Liver (tissue), 9 donors: ENCODE results near the gene ITGAE. TPM values are rescaled to one million over a fixed set of nuclear protein-coding genes. Genes with fewer than 3 reads are reported as not detected.

Experiments used
- DNase-seq: peaks from one replicate; pipeline ENCODE4 v3.0.0-alpha.2; 2017; ENCODE audit warnings: low spot score
- H3K27ac ChIP-seq, 2 donors: one replicate each; pipeline ENCODE4 v1.7.0; 2013; ENCODE audit warnings: inconsistent platforms in 2 of 2, low read length in 2 of 2, control low read depth in 1 of 2, low read depth in 1 of 2, mild to moderate bottlenecking in 1 of 2
- H3K27me3 ChIP-seq, 4 donors: one replicate each; pipeline versions ENCODE4 v1.6.1 to v1.7.0; 2013; ENCODE audit warnings: low read length in 3 of 4, inconsistent platforms in 1 of 4, mild to moderate bottlenecking in 1 of 4, moderate library complexity in 1 of 4; ENCODE audit not compliant: control insufficient read depth in 4 of 4, insufficient read depth in 4 of 4
- H3K36me3 ChIP-seq, 4 donors: one replicate each; pipeline versions ENCODE4 v1.6.1 to v1.7.0; 2013; ENCODE audit warnings: low read length in 3 of 4, mild to moderate bottlenecking in 3 of 4, low read depth in 1 of 4, moderate library complexity in 1 of 4; ENCODE audit not compliant: control insufficient read depth in 4 of 4, insufficient read depth in 3 of 4
- H3K4me1 ChIP-seq, 4 donors: one replicate each; pipeline versions ENCODE4 v1.6.1 to v1.7.0; 2013; ENCODE audit warnings: low read length in 3 of 4, mild to moderate bottlenecking in 3 of 4, moderate library complexity in 1 of 4; ENCODE audit not compliant: control insufficient read depth in 4 of 4, insufficient read depth in 4 of 4
- H3K4me3 ChIP-seq, 3 donors: one replicate each; pipeline versions ENCODE4 v1.6.1 to v1.7.0; 2013; ENCODE audit warnings: low read length in 3 of 3, control low read depth in 1 of 3, low read depth in 1 of 3, mild to moderate bottlenecking in 1 of 3
- H3K9ac ChIP-seq, 2 donors: one replicate each; pipeline ENCODE4 v1.7.0; 2013; ENCODE audit warnings: low read length in 2 of 2, mild to moderate bottlenecking in 2 of 2, moderate library complexity in 2 of 2, control low read depth in 1 of 2, low read depth in 1 of 2
- H3K9me3 ChIP-seq, 4 donors: one replicate each; pipeline versions ENCODE4 v1.6.1 to v1.7.0; 2013; ENCODE audit warnings: low read length in 3 of 4; ENCODE audit not compliant: control insufficient read depth in 4 of 4
- ATF3 ChIP-seq: IDR thresholded peaks from 2 replicates; pipeline ENCODE4 v1.6.1; 2016; ENCODE audit warnings: antibody characterized with exemption
- CTCF ChIP-seq: fragments of 150-350 bp; IDR thresholded peaks from 2 replicates; pipeline ENCODE4 v1.5.1; 2017; ENCODE audit warnings: improper control_type of control experiment, low read depth, low read length; ENCODE audit not compliant: missing input control
- EGR1 ChIP-seq, 2 donors: IDR thresholded peaks; 2 replicates each; pipeline ENCODE4 v1.6.1; 2016 to 2018; ENCODE audit warnings: antibody characterized with exemption in 2 of 2, low read depth in 2 of 2
- FOXA1 ChIP-seq: IDR thresholded peaks from 2 replicates; pipeline ENCODE4 v1.6.1; 2016; ENCODE audit warnings: antibody characterized with exemption
- FOXA2 ChIP-seq: IDR thresholded peaks from 2 replicates; pipeline ENCODE4 v1.6.1; 2016; ENCODE audit warnings: antibody characterized with exemption
- GABPA ChIP-seq, 2 donors: IDR thresholded peaks in 1 of 2; conservative IDR thresholded peaks in 1 of 2; 2 replicates each; pipeline ENCODE4 v1.6.1; 2016; ENCODE audit warnings: antibody characterized with exemption in 2 of 2, mild to moderate bottlenecking in 1 of 2, moderate library complexity in 1 of 2
- HNF4A ChIP-seq, 2 donors: conservative IDR thresholded peaks; 2 replicates each; pipeline ENCODE4 v1.6.1; 2016; ENCODE audit warnings: antibody characterized with exemption in 2 of 2, mild to moderate bottlenecking in 2 of 2
- HNF4G ChIP-seq: IDR thresholded peaks from 2 replicates; pipeline ENCODE4 v1.6.1; 2016; ENCODE audit warnings: antibody characterized with exemption
- JUND ChIP-seq, 2 donors: IDR thresholded peaks; 2 replicates each; pipeline ENCODE4 v1.6.1; 2016; ENCODE audit warnings: antibody characterized with exemption in 2 of 2
- MAX ChIP-seq: IDR thresholded peaks from 2 replicates; pipeline ENCODE4 v1.6.1; 2016; ENCODE audit warnings: antibody characterized with exemption
- NR2F2 ChIP-seq: IDR thresholded peaks from 2 replicates; pipeline ENCODE4 v1.6.1; 2016; ENCODE audit warnings: antibody characterized with exemption
- RAD21 ChIP-seq, 2 donors: IDR thresholded peaks; 2 replicates each; pipeline ENCODE4 v1.6.1; 2016; ENCODE audit warnings: antibody characterized with exemption in 2 of 2, mild to moderate bottlenecking in 2 of 2
- REST ChIP-seq: IDR thresholded peaks from 2 replicates; pipeline ENCODE4 v1.6.1; 2016; ENCODE audit warnings: antibody characterized with exemption, mild to moderate bottlenecking
- RXRA ChIP-seq, 2 donors: IDR thresholded peaks; 2 replicates each; pipeline ENCODE4 v1.6.1; 2017 to 2018; ENCODE audit warnings: antibody characterized with exemption in 2 of 2, mild to moderate bottlenecking in 1 of 2
- SP1 ChIP-seq: IDR thresholded peaks from 2 replicates; pipeline ENCODE4 v1.6.1; 2018; ENCODE audit warnings: antibody characterized with exemption, mild to moderate bottlenecking
- TAF1 ChIP-seq: conservative IDR thresholded peaks from 2 replicates; pipeline ENCODE4 v1.6.1; 2016; ENCODE audit warnings: antibody characterized with exemption, mild to moderate bottlenecking
- YY1 ChIP-seq: IDR thresholded peaks from 2 replicates; pipeline ENCODE4 v1.6.1; 2016; ENCODE audit warnings: antibody characterized with exemption, mild to moderate bottlenecking
- ZBTB33 ChIP-seq: IDR thresholded peaks from 2 replicates; pipeline ENCODE4 v1.6.1; 2016; ENCODE audit warnings: antibody characterized with exemption
- WGBS: extraction: QIAGEN DNeasy Blood & Tissue Kit; methylation state at CpG from one replicate; pipeline ENCODE4 v1.1.7; 2013; 5-methylcytosine and 5-hydroxymethylcytosine counted together
- polyA plus RNA-seq, 2 donors: library from polyadenylated mRNA; stranded (reverse) in 1 of 2; unstranded in 1 of 2; fragments of 200-250 nt in 1 of 2; fragments of >200 nt in 1 of 2; fragmentation: Nextera tagmentation in 1 of 2; extraction: Ambion mirVana in 1 of 2; gene quantifications; one replicate each; pipeline versions ENCODE4 v1.2.1 to v1.2.3, GENCODE V29; 2013 to 2015
- total RNA-seq, 2 donors: library from RNA; depleted of rRNA; stranded (reverse); fragments of >200 nt; gene quantifications; one replicate each; pipeline ENCODE4 v1.2.3, GENCODE V29; 2014
- donor health status: healthy.
- donor health status: healthy.
- donor health status: healthy.
- donor health status: healthy.
- donor health status: healthy.

Gene ITGAE
- total and polyA plus RNA-seq, 4 donors, result 6.5 to 17.7 (median 12.1) TPM

GRCh38 chr17:3754066-3754457 lies 46.9 kb downstream of the ITGAE start:
- TF ChIP-seq SP1, result no peak
- TF ChIP-seq YY1, result no peak
- no peak for TF ChIP-seq HNF4G
- no peak for TF ChIP-seq FOXA2
- no peak for TF ChIP-seq GABPA (IDR thresholded peaks at IDR 0.05 in 1 of 2, conservative IDR thresholded peaks at IDR 0.05 in 1 of 2)
- no peak for TF ChIP-seq CTCF
- TF ChIP-seq MAX, result no peak
- no peak for TF ChIP-seq ATF3
- TF ChIP-seq RAD21 (IDR thresholded peaks at IDR 0.05), result no peak
- TF ChIP-seq REST, result no peak
- TF ChIP-seq FOXA1, result no peak
- WGBS, result 94% methylated on average over 18 of the region's 18 CpGs
- Histone ChIP-seq H3K4me3 (no peak overlapping the region), H3K27ac (no peak overlapping the region), H3K4me1 (peaks cover 0 to 4% (median 0%) of the 10 kb centered on the region in 4 donors), H3K27me3 (no peaks in the 10 kb centered on the region), H3K9me3 (no peaks in the 10 kb centered on the region), H3K9ac (no peak overlapping the region), H3K36me3 (no peaks in the 10 kb centered on the region)
- no peak for DNase-seq

- no peak for DNase-seq
- Histone ChIP-seq H3K27ac (no peak overlapping the region), H3K36me3 (no peaks in the 10 kb centered on the region), H3K4me3 (no peak overlapping the region), H3K9ac (no peak overlapping the region), H3K4me1 (peaks cover 0 to 4% (median 0%) of the 10 kb centered on the region in 4 donors), H3K9me3 (no peaks in the 10 kb centered on the region), H3K27me3 (no peaks in the 10 kb centered on the region)
- 84% methylated on average over 12 of the region's 12 CpGs for WGBS
- TF ChIP-seq HNF4G (no peak), CTCF (no peak), YY1 (no peak), RXRA (IDR thresholded peaks at IDR 0.05) (no peak), FOXA1 (no peak), NR2F2 (no peak), SP1 (no peak), EGR1 (IDR thresholded peaks at IDR 0.05; ENCODE audit: low read depth in 2 of 2) (no peak), ZBTB33 (no peak), HNF4A (conservative IDR thresholded peaks at IDR 0.05) (no peak), MAX (no peak), GABPA (IDR thresholded peaks at IDR 0.05 in 1 of 2, conservative IDR thresholded peaks at IDR 0.05 in 1 of 2) (no peak), RAD21 (IDR thresholded peaks at IDR 0.05) (no peak), REST (no peak), JUND (IDR thresholded peaks at IDR 0.05) (no peak), TAF1 (no peak)
These were observed 47.4 kb downstream of the ITGAE start for GRCh38 chr17:3753624-3754023.
